ENCODE data around the gene WSB2.

The WSB2 gene

GRCh38 chr12:118044577-118044976, 16.4 kb downstream of the WSB2 start:
- no peak overlapping the region for H3K4me3 ChIP-seq (ENCODE audit: low read depth, low read length)
- TF ChIP-seq CTCF (IDR thresholded peaks at IDR 0.05; ENCODE audit: borderline replicate concordance, insufficient read depth, low read depth, low read length) = no peak

- no peak for TF ChIP-seq CTCF (IDR thresholded peaks at IDR 0.05; ENCODE audit: borderline replicate concordance, insufficient read depth, low read depth, low read length)
- H3K4me3 ChIP-seq (ENCODE audit: low read depth, low read length) = no peak overlapping the region
Measured at GRCh38 chr12:118044075-118044474, 16.9 kb downstream of the WSB2 start.

GRCh38 chr12:118042091-118042490, 18.9 kb downstream of the WSB2 start:
- H3K4me3 ChIP-seq (ENCODE audit: low read depth, low read length) = no peak overlapping the region
- TF ChIP-seq CTCF (IDR thresholded peaks at IDR 0.05; ENCODE audit: borderline replicate concordance, insufficient read depth, low read depth, low read length) = no peak

- H3K4me3 ChIP-seq (ENCODE audit: low read depth, low read length) = no peak overlapping the region
- TF ChIP-seq CTCF (IDR thresholded peaks at IDR 0.05; ENCODE audit: borderline replicate concordance, insufficient read depth, low read depth, low read length) = no peak
Measured at GRCh38 chr12:118038137-118038536, 22.8 kb downstream of the WSB2 start.

GRCh38 chr12:118036672-118037411, 24.1 kb downstream of the WSB2 start:
- no peak overlapping the region for H3K4me3 ChIP-seq (ENCODE audit: low read depth, low read length)
- no peak for TF ChIP-seq CTCF (IDR thresholded peaks at IDR 0.05; ENCODE audit: borderline replicate concordance, insufficient read depth, low read depth, low read length)

GRCh38 chr12:118035190-118036041, 25.6 kb downstream of the WSB2 start:
- TF ChIP-seq CTCF (IDR thresholded peaks at IDR 0.05; ENCODE audit: borderline replicate concordance, insufficient read depth, low read depth, low read length) = 0 out of 2 replicates have a peak, but pooled peaks have one; percentile 9
- no peak overlapping the region for H3K4me3 ChIP-seq (ENCODE audit: low read depth, low read length)

Measured in GM12875 (cell line).